Measurements from ENCODE around the gene NPBWR2. TPM values are rescaled to one million over a fixed set of nuclear protein-coding genes. Genes with fewer than 3 reads are reported as not detected.

NPBWR2 gene
- total and polyA plus RNA-seq, 9 of the 15 experiments (the other 6 are each of a cell fraction or from before 2014, with no cell fraction given): not detected

GRCh38 chr20:64078934-64079272 is 28.5 kb downstream of the NPBWR2 start:
- ChIA-PET POLR2A (interaction anchor here (0.6 to 1.3 kb wide), 3 partner anchors 18 to 120 kb away, joined by 3 read pairs; no protein-coding TSS in a partner anchor), CTCF (ENCODE audit: low intra/inter-chr PET ratio) (no interaction called here)
- no peaks in the 10 kb centered on the region for H3K9me3 ChIP-seq (replicated peaks; ENCODE audit: control insufficient read depth, insufficient read depth, low read depth, low read length)
- H3K4me2 ChIP-seq (ENCODE audit: insufficient read depth, low read length): peak overlapping the region; percentile 70
- no peak for ATAC-seq
- WGBS (ENCODE audit: insufficient coverage, low coverage, missing lambda C conversion rate): 15% methylated on average over 3 of the region's 4 CpGs
- intact Hi-C loops (cut with micrococcal nuclease) (no loop called here), in situ Hi-C loops (cut with MboI) (no loop called here)
- TSS peak; percentile 66 for BruUV-seq (replicated peaks)
- peak overlapping the region; percentile 70 for H3K4me3 ChIP-seq
- H2AFZ ChIP-seq (ENCODE audit: low read depth, low read length): peak overlapping the region; percentile 80
- H4K20me1 ChIP-seq (replicated peaks; ENCODE audit: control insufficient read depth, insufficient read depth, low read length): no peaks in the 10 kb centered on the region
- H3K9me1 ChIP-seq (ENCODE audit: control insufficient read depth, insufficient read depth, low read length): no peaks in the 10 kb centered on the region
- FAIRE-seq: no peak
- peaks cover 16 to 84% of the 10 kb centered on the region in 2 experiments; a peak in 4 of 5 replicates for H3K4me1 ChIP-seq (replicated peaks in 1 of 2; ENCODE audit: control insufficient read depth in 2 of 2, insufficient read depth in 2 of 2, low read length in 2 of 2)
- peak overlapping the region; percentile 75; the same call in 2 of the 3 replicates for H3K27ac ChIP-seq (ENCODE audit: extremely low read depth, low read depth, low read length)
- peaks cover 0 to 2% of the 10 kb centered on the region in 2 experiments; a peak in 2 of 5 replicates for H3K27me3 ChIP-seq (ENCODE audit: control insufficient read depth in 2 of 2, insufficient read depth in 2 of 2, low read length in 2 of 2)
- peak overlapping the region; percentile 78 to 94 for H3K9ac ChIP-seq (ENCODE audit: insufficient read depth in 1 of 2, low read depth in 2 of 2, low read length in 2 of 2)
- peaks cover 10% of the 10 kb centered on the region; the same call in 2 of the 3 replicates for H3K79me2 ChIP-seq (ENCODE audit: control insufficient read depth, insufficient read depth, low read length)
- no peak for DNase-seq (ENCODE audit: extremely low read depth in 1 of 4, low spot score in 3 of 4)
- H3K36me3 ChIP-seq (ENCODE audit: control insufficient read depth, insufficient read depth, low read length): peaks cover 4% of the 10 kb centered on the region; the same call in 1 of the 3 replicates
- peak in 1 of 2 experiments; percentile 17; a peak in 1 of 4 replicates for TF ChIP-seq FOXA3 (CRISPR knock-in tag; conservative IDR thresholded peaks at IDR 0.05 in 1 of 2, IDR thresholded peaks at IDR 0.05 in 1 of 2)
- no peak for TF ChIP-seq TOE1 (IDR thresholded peaks at IDR 0.05; ENCODE audit: borderline replicate concordance)
- no peak for TF ChIP-seq TOE1 (CRISPR knock-in tag; IDR thresholded peaks at IDR 0.05; ENCODE audit: borderline replicate concordance, low read depth)
- TF ChIP-seq ZNF133 (CRISPR knock-in tag; IDR thresholded peaks at IDR 0.05): no peak
- TF ChIP-seq DACH1 (IDR thresholded peaks at IDR 0.05; ENCODE audit: partially characterized antibody): no peak
- 0 out of 2 replicates have a peak, but pooled peaks have one; percentile 57 for TF ChIP-seq KAT7 (CRISPR knock-in tag; IDR thresholded peaks at IDR 0.05; ENCODE audit: borderline replicate concordance)
- no peak for TF ChIP-seq ERF (CRISPR knock-in tag; IDR thresholded peaks at IDR 0.05)
- no peak for TF ChIP-seq ZNF609 (CRISPR knock-in tag; IDR thresholded peaks at IDR 0.05; ENCODE audit: borderline replicate concordance)
- peak; percentile 43; the same call in 1 of the 2 replicates for TF ChIP-seq ARID4B (CRISPR knock-in tag; IDR thresholded peaks at IDR 0.05)
- peak; percentile 49 for TF ChIP-seq ARHGAP35 (IDR thresholded peaks at IDR 0.05; ENCODE audit: partially characterized antibody)
- TF ChIP-seq RBM25 (IDR thresholded peaks at IDR 0.05; ENCODE audit: low read depth, low read length, severe bottlenecking): no peak
- TF ChIP-seq SMAD1 (IDR thresholded peaks at IDR 0.05; ENCODE audit: low read depth, low read length, partially characterized antibody): no peak
